ENCODE measurements around the gene THOC2.
"Not testable (repeated sequence)": the region's sequence is repeated elsewhere in the genome, so short reads cannot be mapped to it uniquely, and the experiment has no call there.

The THOC2 gene

DNA sequence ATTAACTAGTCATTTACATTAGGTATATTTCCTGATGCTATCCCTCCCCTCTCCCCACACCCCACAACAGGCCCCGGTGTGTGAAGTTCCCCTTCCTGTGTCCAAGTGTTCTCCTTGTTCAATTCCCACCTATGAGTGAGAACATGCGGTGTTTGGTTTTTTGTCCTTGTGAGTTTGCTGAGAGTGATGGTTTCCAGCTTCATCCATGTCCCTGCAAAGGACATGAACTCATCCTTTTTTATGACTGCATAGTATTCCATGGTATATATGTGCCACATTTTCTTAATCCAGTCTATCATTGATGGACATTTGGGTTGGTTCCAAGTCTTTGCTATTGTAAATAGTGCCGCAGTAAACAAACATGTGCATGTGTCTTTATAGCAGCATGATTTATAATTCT lies 69.1 kb downstream of the THOC2 start:
- TF ChIP-seq, protein P1, sequence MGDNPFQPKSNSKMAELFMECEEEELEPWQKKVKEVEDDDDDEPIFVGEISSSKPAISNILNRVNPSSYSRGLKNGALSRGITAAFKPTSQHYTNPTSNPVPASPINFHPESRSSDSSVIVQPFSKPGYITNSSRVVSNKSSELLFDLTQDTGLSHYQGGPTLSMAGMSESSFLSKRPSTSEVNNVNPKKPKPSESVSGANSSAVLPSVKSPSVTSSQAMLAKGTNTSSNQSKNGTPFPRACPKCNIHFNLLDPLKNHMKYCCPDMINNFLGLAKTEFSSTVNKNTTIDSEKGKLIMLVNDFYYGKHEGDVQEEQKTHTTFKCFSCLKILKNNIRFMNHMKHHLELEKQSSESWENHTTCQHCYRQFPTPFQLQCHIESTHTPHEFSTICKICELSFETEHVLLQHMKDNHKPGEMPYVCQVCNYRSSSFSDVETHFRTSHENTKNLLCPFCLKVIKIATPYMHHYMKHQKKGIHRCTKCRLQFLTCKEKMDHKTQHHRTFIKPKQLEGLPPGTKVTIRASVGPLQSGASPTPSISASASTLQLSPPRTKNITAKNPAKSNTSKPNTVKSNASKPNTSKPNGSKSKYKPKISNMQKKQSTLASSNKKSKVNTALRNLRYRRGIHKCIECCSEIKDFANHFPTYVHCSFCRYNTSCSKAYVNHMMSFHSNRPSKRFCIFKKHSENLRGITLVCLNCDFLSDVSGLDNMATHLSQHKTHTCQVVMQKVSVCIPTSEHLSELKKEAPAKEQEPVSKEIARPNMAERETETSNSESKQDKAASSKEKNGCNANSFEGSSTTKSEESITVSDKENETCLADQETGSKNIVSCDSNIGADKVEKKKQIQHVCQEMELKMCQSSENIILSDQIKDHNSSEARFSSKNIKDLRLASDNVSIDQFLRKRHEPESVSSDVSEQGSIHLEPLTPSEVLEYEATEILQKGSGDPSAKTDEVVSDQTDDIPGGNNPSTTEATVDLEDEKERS (tag by site-specific recombination; IDR thresholded peaks at IDR 0.05) = peak; percentile 53; the same call in 1 of the 2 replicates
- TF ChIP-seq ZNF146 (tag by site-specific recombination; IDR thresholded peaks at IDR 0.05) = peak; percentile 94
- H3K4me1 ChIP-seq (ENCODE audit: control insufficient read depth, insufficient read depth, low read length); POLR2A ChIA-PET; H3K4me3 ChIP-seq (ENCODE audit: low read depth, low read length); H3K27ac ChIP-seq (ENCODE audit: extremely low read depth, low read depth, low read length); H3K9me3 ChIP-seq (ENCODE audit: control insufficient read depth, insufficient read depth, low read depth, low read length); CTCF ChIA-PET: not testable (repeated sequence)
- peaks cover 17 to 43% of the 10 kb centered on the region in 2 experiments for H3K36me3 ChIP-seq (ENCODE audit: control insufficient read depth in 2 of 2, insufficient read depth in 1 of 2, low read length in 2 of 2)

DNA sequence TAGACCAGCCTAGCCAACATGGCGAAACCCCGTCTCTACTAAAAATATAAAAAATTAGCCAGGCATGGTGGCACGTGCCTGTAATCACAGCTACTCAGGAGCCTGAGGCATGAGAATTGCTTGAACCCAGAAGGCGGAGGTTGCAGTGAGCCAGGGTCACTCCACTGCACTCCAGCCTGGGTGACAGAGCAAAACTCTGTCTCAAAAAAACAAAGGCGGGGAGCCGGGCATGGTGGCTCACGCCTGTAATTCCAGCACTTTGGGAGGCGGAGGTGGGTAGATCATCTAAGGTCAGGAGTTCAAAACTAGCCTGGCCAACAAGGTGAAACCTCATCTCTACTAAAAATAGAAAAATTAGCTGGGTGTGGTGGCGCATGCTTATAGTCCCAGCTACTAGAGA lies 76.3 kb downstream of the THOC2 start:
- CTCF ChIA-PET = interaction anchor here (0.9 kb wide), 1 partner anchor 320 kb away, joined by 4 read pairs; no protein-coding TSS in a partner anchor
- H3K9me3 ChIP-seq (ENCODE audit: control insufficient read depth, insufficient read depth, low read depth, low read length); POLR2A ChIA-PET; H3K4me3 ChIP-seq (ENCODE audit: low read depth, low read length); H3K27ac ChIP-seq (ENCODE audit: extremely low read depth, low read depth, low read length); H3K4me1 ChIP-seq (ENCODE audit: control insufficient read depth, insufficient read depth, low read length): not testable (repeated sequence)
- peaks cover 13 to 14% of the 10 kb centered on the region in 2 experiments for H3K36me3 ChIP-seq (ENCODE audit: control insufficient read depth in 2 of 2, insufficient read depth in 1 of 2, low read length in 2 of 2)

DNA sequence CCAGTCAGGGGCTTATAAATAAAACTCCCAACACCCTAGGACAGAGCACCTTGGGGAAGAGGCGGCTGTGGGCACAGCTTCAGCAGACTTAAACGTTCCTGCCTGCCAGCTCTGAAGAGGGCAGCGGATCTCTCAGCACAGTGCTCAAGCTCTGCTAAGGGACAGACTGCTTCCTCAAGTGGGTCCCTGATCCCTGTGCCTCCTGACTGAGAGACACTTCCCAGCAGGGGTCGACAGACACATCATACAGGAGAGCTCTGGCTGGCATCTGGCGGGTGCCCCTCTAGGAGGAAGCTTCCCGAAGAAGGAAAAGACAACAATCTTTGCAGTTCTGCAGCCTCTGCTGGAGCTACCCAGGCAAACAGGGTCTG lies 84.1 kb downstream of the THOC2 start:
- not testable (repeated sequence) for H3K4me1 ChIP-seq (ENCODE audit: control insufficient read depth, insufficient read depth, low read length); H3K36me3 ChIP-seq (ENCODE audit: control insufficient read depth in 2 of 2, insufficient read depth in 1 of 2, low read length in 2 of 2); H3K27ac ChIP-seq (ENCODE audit: extremely low read depth, low read depth, low read length); H3K4me3 ChIP-seq (ENCODE audit: low read depth, low read length); H3K9me3 ChIP-seq (ENCODE audit: control insufficient read depth, insufficient read depth, low read depth, low read length)
- TF ChIP-seq ZNF341 (tag by site-specific recombination; IDR thresholded peaks at IDR 0.05; ENCODE audit: low read depth) (0 out of 2 replicates have a peak, but pooled peaks have one; percentile 1), GLIS2 (tag by site-specific recombination; IDR thresholded peaks at IDR 0.05) (peak; percentile 40; the same call in 1 of the 2 replicates), ZBTB48 (tag by site-specific recombination; IDR thresholded peaks at IDR 0.05) (peak; percentile 59)
- TF ChIP-seq, protein P2, sequence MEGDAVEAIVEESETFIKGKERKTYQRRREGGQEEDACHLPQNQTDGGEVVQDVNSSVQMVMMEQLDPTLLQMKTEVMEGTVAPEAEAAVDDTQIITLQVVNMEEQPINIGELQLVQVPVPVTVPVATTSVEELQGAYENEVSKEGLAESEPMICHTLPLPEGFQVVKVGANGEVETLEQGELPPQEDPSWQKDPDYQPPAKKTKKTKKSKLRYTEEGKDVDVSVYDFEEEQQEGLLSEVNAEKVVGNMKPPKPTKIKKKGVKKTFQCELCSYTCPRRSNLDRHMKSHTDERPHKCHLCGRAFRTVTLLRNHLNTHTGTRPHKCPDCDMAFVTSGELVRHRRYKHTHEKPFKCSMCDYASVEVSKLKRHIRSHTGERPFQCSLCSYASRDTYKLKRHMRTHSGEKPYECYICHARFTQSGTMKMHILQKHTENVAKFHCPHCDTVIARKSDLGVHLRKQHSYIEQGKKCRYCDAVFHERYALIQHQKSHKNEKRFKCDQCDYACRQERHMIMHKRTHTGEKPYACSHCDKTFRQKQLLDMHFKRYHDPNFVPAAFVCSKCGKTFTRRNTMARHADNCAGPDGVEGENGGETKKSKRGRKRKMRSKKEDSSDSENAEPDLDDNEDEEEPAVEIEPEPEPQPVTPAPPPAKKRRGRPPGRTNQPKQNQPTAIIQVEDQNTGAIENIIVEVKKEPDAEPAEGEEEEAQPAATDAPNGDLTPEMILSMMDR (tag by site-specific recombination; IDR thresholded peaks at IDR 0.05) = peak; percentile 58; the same call in 1 of the 2 replicates
- POLR2A ChIA-PET = interaction anchor here (1.5 kb wide), 1 partner anchor 84 kb away, joined by 4 read pairs; the partner anchor contains the start of gene THOC2
- CTCF ChIA-PET = interaction anchor here (0.7 to 1.2 kb wide), 2 partner anchors 15 to 553 kb away, joined by 3 read pairs; no protein-coding TSS in a partner anchor

DNA sequence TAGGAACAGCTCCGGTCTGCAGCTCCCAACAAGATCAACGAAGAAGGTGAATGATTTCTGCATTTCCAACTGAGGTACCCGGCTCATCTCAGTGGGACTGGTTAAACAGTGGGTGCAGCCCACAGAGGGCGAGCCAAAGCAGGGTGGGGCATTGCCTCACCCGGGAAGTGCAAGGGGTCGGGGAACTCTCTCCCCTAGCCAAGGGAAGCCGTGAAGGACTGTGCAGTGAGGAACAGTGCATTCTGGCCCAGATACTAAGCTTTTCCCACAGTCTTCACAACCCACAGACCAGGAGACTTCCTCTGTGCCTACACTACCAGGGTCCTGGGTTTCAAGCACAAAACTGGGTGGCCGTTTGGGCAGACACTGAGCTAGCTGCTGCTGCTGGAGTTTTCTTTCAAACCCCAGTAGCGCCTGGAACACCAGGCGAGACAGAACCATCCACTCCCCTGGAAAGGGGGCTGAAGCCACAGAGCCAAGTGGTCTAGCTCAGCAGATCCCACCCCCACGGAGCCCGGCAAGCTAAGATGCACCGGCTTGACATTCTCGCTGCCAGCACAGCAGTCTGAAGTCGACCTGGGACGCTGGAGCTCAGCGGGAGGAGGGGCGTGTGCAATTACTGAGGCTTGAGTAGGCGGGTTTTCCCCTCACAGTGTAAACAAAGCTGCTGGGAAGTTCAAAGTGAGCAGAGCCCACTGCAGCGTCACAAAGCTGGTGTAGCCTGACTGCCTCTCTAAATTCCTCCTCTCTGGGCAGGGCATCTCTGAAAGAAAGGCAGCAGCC lies 84.6 kb downstream of the THOC2 start:
- Histone ChIP-seq H3K4me1 (ENCODE audit: control insufficient read depth, insufficient read depth, low read length) (no peaks in the 10 kb centered on the region; the same call in 1 of the 2 replicates), H3K4me3 (ENCODE audit: low read depth, low read length) (no peak overlapping the region), H3K9me3 (ENCODE audit: control insufficient read depth, insufficient read depth, low read depth, low read length) (no peaks in the 10 kb centered on the region), H3K27ac (ENCODE audit: extremely low read depth, low read depth, low read length) (no peak overlapping the region), H3K36me3 (ENCODE audit: control insufficient read depth in 2 of 2, insufficient read depth in 1 of 2, low read length in 2 of 2) (no peaks in the 10 kb centered on the region; a peak in 1 of 3 replicates)
- CTCF ChIA-PET = interaction anchor here (0.6 to 1.2 kb wide), 3 partner anchors 15 to 554 kb away, joined by 3 to 4 read pairs (median 3); no protein-coding TSS in a partner anchor
- POLR2A ChIA-PET = interaction anchor here (1.5 kb wide), 1 partner anchor 85 kb away, joined by 4 read pairs; the partner anchor contains the start of gene THOC2
- TF ChIP-seq ZNF549 (tag by site-specific recombination; IDR thresholded peaks at IDR 0.05) = no peak
- no peak for TF ChIP-seq ZNF521 (tag by site-specific recombination; IDR thresholded peaks at IDR 0.05)
- TF ChIP-seq ZNF529 (tag by site-specific recombination; IDR thresholded peaks at IDR 0.05; ENCODE audit: insufficient replicate concordance) = no peak
- no peak for TF ChIP-seq SALL2 (tag by site-specific recombination; IDR thresholded peaks at IDR 0.05; ENCODE audit: borderline replicate concordance)
- TF ChIP-seq, protein P3, sequence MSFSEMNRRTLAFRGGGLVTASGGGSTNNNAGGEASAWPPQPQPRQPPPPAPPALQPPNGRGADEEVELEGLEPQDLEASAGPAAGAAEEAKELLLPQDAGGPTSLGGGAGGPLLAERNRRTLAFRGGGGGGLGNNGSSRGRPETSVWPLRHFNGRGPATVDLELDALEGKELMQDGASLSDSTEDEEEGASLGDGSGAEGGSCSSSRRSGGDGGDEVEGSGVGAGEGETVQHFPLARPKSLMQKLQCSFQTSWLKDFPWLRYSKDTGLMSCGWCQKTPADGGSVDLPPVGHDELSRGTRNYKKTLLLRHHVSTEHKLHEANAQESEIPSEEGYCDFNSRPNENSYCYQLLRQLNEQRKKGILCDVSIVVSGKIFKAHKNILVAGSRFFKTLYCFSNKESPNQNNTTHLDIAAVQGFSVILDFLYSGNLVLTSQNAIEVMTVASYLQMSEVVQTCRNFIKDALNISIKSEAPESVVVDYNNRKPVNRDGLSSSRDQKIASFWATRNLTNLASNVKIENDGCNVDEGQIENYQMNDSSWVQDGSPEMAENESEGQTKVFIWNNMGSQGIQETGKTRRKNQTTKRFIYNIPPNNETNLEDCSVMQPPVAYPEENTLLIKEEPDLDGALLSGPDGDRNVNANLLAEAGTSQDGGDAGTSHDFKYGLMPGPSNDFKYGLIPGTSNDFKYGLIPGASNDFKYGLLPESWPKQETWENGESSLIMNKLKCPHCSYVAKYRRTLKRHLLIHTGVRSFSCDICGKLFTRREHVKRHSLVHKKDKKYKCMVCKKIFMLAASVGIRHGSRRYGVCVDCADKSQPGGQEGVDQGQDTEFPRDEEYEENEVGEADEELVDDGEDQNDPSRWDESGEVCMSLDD (tag by site-specific recombination; IDR thresholded peaks at IDR 0.05) = no peak
- TF ChIP-seq, protein P4, sequence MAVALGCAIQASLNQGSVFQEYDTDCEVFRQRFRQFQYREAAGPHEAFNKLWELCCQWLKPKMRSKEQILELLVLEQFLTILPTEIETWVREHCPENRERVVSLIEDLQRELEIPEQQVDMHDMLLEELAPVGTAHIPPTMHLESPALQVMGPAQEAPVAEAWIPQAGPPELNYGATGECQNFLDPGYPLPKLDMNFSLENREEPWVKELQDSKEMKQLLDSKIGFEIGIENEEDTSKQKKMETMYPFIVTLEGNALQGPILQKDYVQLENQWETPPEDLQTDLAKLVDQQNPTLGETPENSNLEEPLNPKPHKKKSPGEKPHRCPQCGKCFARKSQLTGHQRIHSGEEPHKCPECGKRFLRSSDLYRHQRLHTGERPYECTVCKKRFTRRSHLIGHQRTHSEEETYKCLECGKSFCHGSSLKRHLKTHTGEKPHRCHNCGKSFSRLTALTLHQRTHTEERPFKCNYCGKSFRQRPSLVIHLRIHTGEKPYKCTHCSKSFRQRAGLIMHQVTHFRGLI (tag by site-specific recombination; IDR thresholded peaks at IDR 0.05) = no peak
- no peak for TF ChIP-seq ZNF837 (tag by site-specific recombination; IDR thresholded peaks at IDR 0.05)
- TF ChIP-seq, protein P5, sequence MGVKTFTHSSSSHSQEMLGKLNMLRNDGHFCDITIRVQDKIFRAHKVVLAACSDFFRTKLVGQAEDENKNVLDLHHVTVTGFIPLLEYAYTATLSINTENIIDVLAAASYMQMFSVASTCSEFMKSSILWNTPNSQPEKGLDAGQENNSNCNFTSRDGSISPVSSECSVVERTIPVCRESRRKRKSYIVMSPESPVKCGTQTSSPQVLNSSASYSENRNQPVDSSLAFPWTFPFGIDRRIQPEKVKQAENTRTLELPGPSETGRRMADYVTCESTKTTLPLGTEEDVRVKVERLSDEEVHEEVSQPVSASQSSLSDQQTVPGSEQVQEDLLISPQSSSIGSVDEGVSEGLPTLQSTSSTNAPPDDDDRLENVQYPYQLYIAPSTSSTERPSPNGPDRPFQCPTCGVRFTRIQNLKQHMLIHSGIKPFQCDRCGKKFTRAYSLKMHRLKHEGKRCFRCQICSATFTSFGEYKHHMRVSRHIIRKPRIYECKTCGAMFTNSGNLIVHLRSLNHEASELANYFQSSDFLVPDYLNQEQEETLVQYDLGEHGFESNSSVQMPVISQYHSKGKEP (tag by site-specific recombination; IDR thresholded peaks at IDR 0.05) = no peak

All from HEK293 (cell line).